SW480 (cell line): ENCODE data around the gene NARF.
"Not testable (repeated sequence)": the region's sequence is repeated elsewhere in the genome, so short reads cannot be mapped to it uniquely, and the experiment has no call there.

Experiments
- DNase-seq: peaks from one replicate; pipeline ENCODE4 v3.0.0-alpha.2; 2016; ENCODE audit warnings: low spot score

The NARF gene

GRCh38 chr17:82497483-82498405, 39.2 kb downstream of the NARF start:
- peak; percentile 43 for DNase-seq

- DNase-seq, result no peak
Measured at GRCh38 chr17:82502207-82502606, 43.7 kb downstream of the NARF start.

GRCh38 chr17:82503094-82503727, 44.7 kb downstream of the NARF start:
- DNase-seq, result no peak

- no peak for DNase-seq
Measured at GRCh38 chr17:82503728-82504308, 45.3 kb downstream of the NARF start.

GRCh38 chr17:82505296-82505695, 46.8 kb downstream of the NARF start:
- DNase-seq, result no peak

- peak; percentile 68 for DNase-seq
Measured at GRCh38 chr17:82506402-82506801, 47.9 kb downstream of the NARF start.

- no peak for DNase-seq
Measured at GRCh38 chr17:82507631-82508175, 49.2 kb downstream of the NARF start.

GRCh38 chr17:82511642-82512041, 53.1 kb downstream of the NARF start:
- not testable (repeated sequence) for DNase-seq

GRCh38 chr17:82513864-82514263, 55.3 kb downstream of the NARF start:
- not testable (repeated sequence) for DNase-seq

GRCh38 chr17:82517230-82517865, 58.8 kb downstream of the NARF start:
- DNase-seq, result no peak

- peak; percentile 94 for DNase-seq
Measured at GRCh38 chr17:82518826-82519810, 60.6 kb downstream of the NARF start, which contains the start of gene FOXK2. Gene FOXK2, plus strand, starts transcription at chr17:82519732. Its CDS starts 157 bp downstream, at chr17:82519889.

- DNase-seq, result peak; percentile 40
Measured at GRCh38 chr17:82519971-82520903, 61.7 kb downstream of the NARF start.

GRCh38 chr17:82524540-82524939, 66.0 kb downstream of the NARF start:
- no peak for DNase-seq

- no peak for DNase-seq
Measured at GRCh38 chr17:82525712-82526111, 67.2 kb downstream of the NARF start.

GRCh38 chr17:82527898-82528297, 69.4 kb downstream of the NARF start:
- DNase-seq, result no peak

GRCh38 chr17:82528484-82529265, 70.1 kb downstream of the NARF start:
- peak; percentile 77 for DNase-seq

- DNase-seq, result no peak
Measured at GRCh38 chr17:82529914-82530300, 71.4 kb downstream of the NARF start.

- no peak for DNase-seq
Measured at GRCh38 chr17:82531431-82531881, 72.9 kb downstream of the NARF start.

GRCh38 chr17:82534401-82534812, 75.9 kb downstream of the NARF start:
- DNase-seq, result no peak
